B cell (primary cell): ENCODE results near the gene S100A9. TPM values are rescaled to one million over a fixed set of nuclear protein-coding genes. Genes with fewer than 3 reads are reported as not detected.

Source experiments
- ATAC-seq: fragments of 200-7000 bp; cut with Tn5 transposase; one replicate; pipeline ENCODE4 v1.10.0; 2021; ENCODE audit warnings: low read depth, mild to moderate bottlenecking, moderate number of reproducible peaks, moderate library complexity
- CTCF ChIA-PET: fragments of 350-600 bp; sonication (Branson Sonifier 250); formaldehyde crosslinking; loops from one replicate; lab custom pipeline; 2021; ENCODE audit warnings: antibody characterized with exemption, inconsistent platforms; lab: Charles Lee
- POLR2A ChIA-PET: fragments of 350-600 bp; sonication (Branson Sonifier 250); formaldehyde crosslinking; loops from one replicate; lab custom pipeline; 2021; ENCODE audit warnings: antibody characterized with exemption; lab: Charles Lee
- DNase-seq: peaks from one replicate; pipeline ENCODE4 v3.0.0; 2013
- H2AFZ ChIP-seq: 2 replicates; pipeline ENCODE4 v1.6.1; 2012; ENCODE audit warnings: mild to moderate bottlenecking, low read depth, low read length; ENCODE audit not compliant: insufficient read depth, poor library complexity, severe bottlenecking
- H3K27ac ChIP-seq, 2 donors: 1 replicate in 1 of 2; 2 replicates in 1 of 2; pipeline ENCODE4 v1.5.1; 2012 to 2013; ENCODE audit warnings: low read length in 2 of 2, mild to moderate bottlenecking in 2 of 2, moderate library complexity in 1 of 2
- H3K27me3 ChIP-seq, 4 experiments: fragments of 200-600 bp in 1 of 4; sonication (generic) in 1 of 4; replicated peaks in 1 of 4; 1 replicate in 2 of 4; 2 replicates in 2 of 4; pipeline versions ENCODE4 v1.6.1 to v1.7.0; 2013 to 2016; ENCODE audit warnings: low read length in 3 of 4, mild to moderate bottlenecking in 2 of 4, mixed read lengths in 1 of 4, moderate library complexity in 1 of 4; ENCODE audit not compliant: insufficient read depth in 4 of 4, control insufficient read depth in 3 of 4; ENCODE audit errors: control extremely low read depth in 1 of 4
- H3K36me3 ChIP-seq, 2 experiments: replicated peaks in 1 of 2; 1 replicate in 1 of 2; 2 replicates in 1 of 2; pipeline versions ENCODE4 v1.6.1 to v1.7.1; 2013; ENCODE audit warnings: low read length in 1 of 2; ENCODE audit not compliant: insufficient read depth in 2 of 2, control insufficient read depth in 1 of 2; ENCODE audit errors: control extremely low read depth in 1 of 2, extremely low read depth in 1 of 2
- H3K4me1 ChIP-seq, 2 donors: fragments of 200-600 bp in 1 of 2; sonication (generic) in 1 of 2; 1 replicate in 1 of 2; 2 replicates in 1 of 2; pipeline versions ENCODE4 v1.5.1 to v1.6.1; 2013 to 2017; ENCODE audit warnings: low read length in 2 of 2; ENCODE audit not compliant: control insufficient read depth in 2 of 2, insufficient read depth in 2 of 2
- H3K4me2 ChIP-seq: replicated peaks from 2 replicates; pipeline ENCODE3; 2012; ENCODE audit warnings: mild to moderate bottlenecking, low read depth, low read length; ENCODE audit not compliant: poor library complexity, severe bottlenecking
- H3K4me3 ChIP-seq, 5 experiments: fragments of 200-600 bp in 1 of 5; sonication (generic) in 1 of 5; 1 replicate in 3 of 5; 2 replicates in 2 of 5; pipeline versions ENCODE4 v1.5.1 to v1.7.0; 2011 to 2016; ENCODE audit warnings: low read length in 4 of 5, mild to moderate bottlenecking in 4 of 5, low read depth in 2 of 5, control low read depth in 1 of 5, moderate library complexity in 1 of 5; ENCODE audit not compliant: insufficient read depth in 1 of 5; ENCODE audit errors: control extremely low read depth in 1 of 5, extremely low read depth in 1 of 5
- H3K79me2 ChIP-seq: fragments of 200-600 bp; sonication (generic); one replicate; pipeline ENCODE4 v1.6.0; 2016; ENCODE audit warnings: low read length; ENCODE audit not compliant: control insufficient read depth, insufficient read depth
- H3K9ac ChIP-seq: fragments of 200-600 bp; sonication (generic); 2 replicates; pipeline ENCODE4 v1.6.1; 2017; ENCODE audit warnings: mild to moderate bottlenecking, low read length, moderate library complexity
- H3K9me3 ChIP-seq, 3 donors: one replicate each; pipeline versions ENCODE4 v1.6.1 to v1.7.1; 2013; ENCODE audit warnings: low read length in 2 of 3; ENCODE audit not compliant: control insufficient read depth in 2 of 3, insufficient read depth in 1 of 3; ENCODE audit errors: control extremely low read depth in 1 of 3
- H4K20me1 ChIP-seq: 2 replicates; pipeline ENCODE4 v1.6.0; 2012; ENCODE audit warnings: mild to moderate bottlenecking, low read length; ENCODE audit not compliant: insufficient read depth, control insufficient read depth, poor library complexity, severe bottlenecking
- H3K27ac Mint-ChIP-seq: one replicate; pipeline ENCODE4 v1.8.0; 2021; ENCODE audit warnings: mixed read lengths
- H3K27me3 Mint-ChIP-seq: one replicate; pipeline ENCODE4 v1.8.0; 2021; ENCODE audit warnings: mixed read lengths
- H3K4me1 Mint-ChIP-seq: one replicate; pipeline ENCODE4 v1.8.0; 2021; ENCODE audit warnings: mixed read lengths
- H3K4me3 Mint-ChIP-seq: one replicate; pipeline ENCODE4 v1.8.0; 2021; ENCODE audit warnings: mixed read lengths
- H3K9me3 Mint-ChIP-seq: one replicate; pipeline ENCODE4 v1.8.0; 2022; ENCODE audit warnings: mixed read lengths; ENCODE audit not compliant: insufficient read depth
- EZH2 ChIP-seq: IDR thresholded peaks from 2 replicates; pipeline ENCODE4 v1.6.1; 2012; ENCODE audit warnings: borderline replicate concordance, low read depth, mild to moderate bottlenecking, moderate library complexity, low read length; ENCODE audit not compliant: insufficient read depth, poor library complexity, severe bottlenecking
- WGBS: methylation state at CpG from one replicate; pipeline ENCODE4 v1.1.5; 2013; ENCODE audit warnings: missing lambda C conversion rate; ENCODE audit not compliant: insufficient coverage; 5-methylcytosine and 5-hydroxymethylcytosine counted together
- intact Hi-C: fragments of 100-400 bp; cut with micrococcal nuclease; formaldehyde crosslinking; loops from one replicate; pipeline ENCODE4 v1.10.0; 2022
- polyA plus RNA-seq: library from polyadenylated mRNA; depleted of rRNA; stranded (reverse); fragments of >200 nt; gene quantifications from 2 replicates; pipeline ENCODE4 v1.2.3, GENCODE V29; 2012
- total RNA-seq, 2 donors: library from RNA; stranded (reverse); fragments of 120-200 nt in 1 of 2; gene quantifications; 1 replicate in 1 of 2; 2 replicates in 1 of 2; pipeline versions ENCODE4 v1.2.3 to v1.2.4, GENCODE V29; 2013 to 2022
- TF ChIP-seq, protein P1 (sequence below): fragments of 200-600 bp; IDR thresholded peaks from one replicate; pipeline ENCODE4 v1.8.0; 2022; ENCODE audit warnings: antibody characterized with exemption, mild to moderate bottlenecking

The S100A9 gene
- total and polyA plus RNA-seq, 2 donors (not counting 1 experiment from before 2014, with no cell fraction given): 4.2 to 66.6 TPM

DNA sequence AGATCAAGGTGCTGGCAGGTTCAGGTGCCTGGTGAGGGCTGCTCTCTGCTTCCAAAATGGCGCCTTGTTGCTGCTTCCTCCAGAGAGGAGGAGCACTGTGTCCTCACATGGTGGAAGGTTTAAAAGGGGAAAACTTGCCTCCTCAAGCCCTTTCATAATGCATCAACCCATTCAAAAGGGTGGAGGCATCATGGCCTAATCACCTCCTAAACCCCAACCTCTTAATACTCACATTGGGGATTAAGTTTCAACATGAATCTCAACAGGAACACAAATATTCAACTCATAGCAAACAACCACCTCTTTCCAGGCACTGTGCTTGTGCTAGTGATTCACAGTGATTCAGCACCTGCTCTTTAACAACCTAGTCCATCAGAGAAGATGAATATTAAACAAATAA, 13.6 kb downstream of the S100A9 start:
- Histone ChIP-seq H2AFZ (no peak overlapping the region), H3K36me3 (no peaks in the 10 kb centered on the region), H3K27ac (no peak overlapping the region), H3K4me2 (no peak overlapping the region), H3K27me3 (peaks cover 0 to 13% (median 2%) of the 10 kb centered on the region in 4 experiments), H3K4me1 (no peaks in the 10 kb centered on the region), H3K79me2 (no peaks in the 10 kb centered on the region), H3K9ac (no peak overlapping the region), H3K9me3 (no peaks in the 10 kb centered on the region), H3K4me3 (no peak overlapping the region), H4K20me1 (no peaks in the 10 kb centered on the region)
- ChIA-PET CTCF (no interaction called here), POLR2A (no interaction called here)
- no peak for ATAC-seq
- Mint-ChIP-seq H3K9me3 (no peaks in the 10 kb centered on the region), H3K4me1 (no peaks in the 10 kb centered on the region), H3K27ac (no peak overlapping the region), H3K4me3 (no peak overlapping the region), H3K27me3 (peaks cover 19% of the 10 kb centered on the region)
- TF ChIP-seq, protein P1, sequence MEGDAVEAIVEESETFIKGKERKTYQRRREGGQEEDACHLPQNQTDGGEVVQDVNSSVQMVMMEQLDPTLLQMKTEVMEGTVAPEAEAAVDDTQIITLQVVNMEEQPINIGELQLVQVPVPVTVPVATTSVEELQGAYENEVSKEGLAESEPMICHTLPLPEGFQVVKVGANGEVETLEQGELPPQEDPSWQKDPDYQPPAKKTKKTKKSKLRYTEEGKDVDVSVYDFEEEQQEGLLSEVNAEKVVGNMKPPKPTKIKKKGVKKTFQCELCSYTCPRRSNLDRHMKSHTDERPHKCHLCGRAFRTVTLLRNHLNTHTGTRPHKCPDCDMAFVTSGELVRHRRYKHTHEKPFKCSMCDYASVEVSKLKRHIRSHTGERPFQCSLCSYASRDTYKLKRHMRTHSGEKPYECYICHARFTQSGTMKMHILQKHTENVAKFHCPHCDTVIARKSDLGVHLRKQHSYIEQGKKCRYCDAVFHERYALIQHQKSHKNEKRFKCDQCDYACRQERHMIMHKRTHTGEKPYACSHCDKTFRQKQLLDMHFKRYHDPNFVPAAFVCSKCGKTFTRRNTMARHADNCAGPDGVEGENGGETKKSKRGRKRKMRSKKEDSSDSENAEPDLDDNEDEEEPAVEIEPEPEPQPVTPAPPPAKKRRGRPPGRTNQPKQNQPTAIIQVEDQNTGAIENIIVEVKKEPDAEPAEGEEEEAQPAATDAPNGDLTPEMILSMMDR: no peak
- TF ChIP-seq EZH2: no peak
- WGBS: 88% methylated on average over 1 of the region's 1 CpG
- DNase-seq: no peak
- intact Hi-C loops: no loop called here

DNA sequence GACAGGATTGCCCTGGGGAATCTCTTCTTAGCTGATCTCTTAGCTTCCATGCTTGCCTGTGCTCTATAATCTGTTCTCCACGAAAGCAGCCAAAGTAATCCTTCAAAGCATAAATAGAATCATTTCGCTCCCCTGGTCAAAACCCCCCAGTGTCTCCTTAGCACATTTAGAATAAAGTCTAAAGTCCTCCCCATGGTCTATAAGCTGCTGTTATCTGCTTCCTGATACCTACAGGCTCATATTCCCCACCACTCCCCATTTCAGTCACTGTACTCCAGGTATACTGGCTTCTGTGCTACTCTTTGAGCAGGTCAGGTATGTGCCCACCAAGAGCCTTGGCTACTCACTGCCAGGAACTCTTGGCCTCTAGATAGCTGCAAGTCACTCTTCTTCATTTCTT, 14.9 kb downstream of the S100A9 start:
- H3K27ac ChIP-seq: no peak overlapping the region
- H3K9me3 ChIP-seq: no peaks in the 10 kb centered on the region
- peaks cover 19% of the 10 kb centered on the region for H3K27me3 Mint-ChIP-seq
- POLR2A ChIA-PET: no interaction called here
- H3K27ac Mint-ChIP-seq: no peak overlapping the region
- intact Hi-C loops: no loop called here
- no peaks in the 10 kb centered on the region for H3K4me1 ChIP-seq
- no peak overlapping the region for H3K4me3 Mint-ChIP-seq
- no peak overlapping the region for H3K9ac ChIP-seq
- TF ChIP-seq, protein P1: no peak
- TF ChIP-seq EZH2: no peak
- no peaks in the 10 kb centered on the region for H3K9me3 Mint-ChIP-seq
- no peak overlapping the region for H2AFZ ChIP-seq
- no peaks in the 10 kb centered on the region for H3K4me1 Mint-ChIP-seq
- no peak overlapping the region for H3K4me2 ChIP-seq
- H3K27me3 ChIP-seq: peaks cover 0 to 13% (median 2%) of the 10 kb centered on the region in 4 experiments
- H3K36me3 ChIP-seq: no peaks in the 10 kb centered on the region
- ATAC-seq (no peak), DNase-seq (no peak)
- H3K4me3 ChIP-seq: no peak overlapping the region
- no CpG with 5 or more reads among the region's 2 CpGs for WGBS
- no peaks in the 10 kb centered on the region for H4K20me1 ChIP-seq
- no peaks in the 10 kb centered on the region for H3K79me2 ChIP-seq
- CTCF ChIA-PET: no interaction called here
